Jurkat, Clone E6-1 (cell line): ENCODE results near the gene ANKRD36B. TPM values are rescaled to one million over a fixed set of nuclear protein-coding genes. Genes with fewer than 3 reads are reported as not detected.
"Not testable (repeated sequence)": the region's sequence is repeated elsewhere in the genome, so short reads cannot be mapped to it uniquely, and the experiment has no call there.

ENCODE experiments used
- DNase-seq: peaks from one replicate; pipeline ENCODE4 v3.0.0-alpha.2; 2011; ENCODE audit warnings: low read depth, low spot score
- H3K4me3 ChIP-seq: 2 replicates; pipeline ENCODE4 v1.5.1; 2011; ENCODE audit warnings: mild to moderate bottlenecking, low read length, control low read depth, moderate library complexity
- polyA plus RNA-seq: library from polyadenylated mRNA; unstranded; fragments of >200 nt; gene quantifications from one replicate; pipeline ENCODE4 v1.2.1, GENCODE V29; 2012; ENCODE audit warnings: missing spikeins; ENCODE audit not compliant: insufficient read length, insufficient read depth

ANKRD36B gene
- polyA plus RNA-seq = 19.9 TPM

DNA sequence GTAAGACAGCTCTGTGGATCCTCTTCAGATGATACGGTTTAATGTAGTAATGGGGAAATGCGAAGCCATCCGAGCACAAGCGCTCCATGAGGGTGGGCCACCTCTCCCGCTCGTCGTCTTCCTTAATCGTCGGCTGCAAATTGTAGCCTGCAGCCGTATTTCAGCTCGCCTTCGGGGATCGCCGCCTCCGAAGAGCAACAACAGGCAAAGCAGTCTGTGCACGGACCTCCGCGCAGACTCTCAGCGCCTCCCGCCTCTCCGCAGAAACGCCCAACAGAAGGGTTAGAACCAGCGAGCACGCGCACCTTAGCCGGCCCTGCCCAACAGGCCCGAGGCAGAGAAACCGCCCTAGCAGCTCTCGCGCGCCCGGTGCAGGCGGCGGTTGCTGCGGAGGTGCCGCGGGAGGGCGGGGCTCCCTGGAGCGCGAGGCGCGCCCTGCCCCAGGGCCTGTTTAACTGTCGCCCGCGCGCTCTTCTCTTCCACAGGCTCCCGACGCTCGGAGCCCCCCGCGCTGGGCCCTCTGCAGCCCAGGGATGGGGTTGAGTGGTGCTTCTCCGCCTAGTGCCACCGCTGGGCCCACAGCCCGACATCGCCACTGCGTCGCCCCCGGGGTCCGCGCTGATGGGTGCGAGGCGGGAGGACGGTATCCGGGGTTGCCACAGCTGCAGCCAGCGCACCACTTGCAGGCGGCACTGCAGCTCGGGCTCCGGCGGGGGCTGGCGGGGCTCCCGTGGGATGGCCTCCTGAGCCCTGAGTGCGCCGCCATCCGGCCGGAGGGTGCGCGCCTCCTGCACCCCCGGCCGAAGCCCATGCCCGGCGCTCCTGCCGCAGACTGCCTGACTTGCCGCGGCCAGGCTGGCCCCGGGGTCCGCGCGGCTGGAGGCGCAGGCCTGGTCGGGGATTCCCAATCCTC, at the start of gene ANKRD36B:
ANKRD36B (minus strand) TSS at position 280 of the 913 bp plus-strand sequence; CDS start at position 88, 192 bp downstream.
- peak; percentile 62 for DNase-seq
- peak within 1 kb of the TSS; percentile 70 for H3K4me3 ChIP-seq

DNA sequence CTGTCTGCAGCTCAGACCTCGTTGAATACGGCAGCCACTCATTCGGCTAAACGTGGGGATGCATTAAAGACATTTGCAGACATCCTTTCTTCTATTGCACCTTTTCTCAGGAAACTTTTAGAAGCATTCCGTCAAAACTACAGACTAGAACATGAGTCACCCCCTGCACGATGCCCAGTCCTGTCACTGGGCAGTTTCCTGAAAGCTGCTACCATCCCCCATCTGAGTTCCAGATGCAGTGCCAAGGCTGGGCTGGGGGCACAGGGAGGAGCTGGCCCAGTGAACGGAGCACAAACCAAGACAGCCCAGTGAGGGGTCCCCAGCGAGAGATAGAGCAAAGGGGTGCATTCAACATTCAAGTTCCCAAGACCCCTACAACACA, 36.4 kb upstream of the ANKRD36B start:
- H3K4me3 ChIP-seq, DNase-seq: not testable (repeated sequence)

DNA sequence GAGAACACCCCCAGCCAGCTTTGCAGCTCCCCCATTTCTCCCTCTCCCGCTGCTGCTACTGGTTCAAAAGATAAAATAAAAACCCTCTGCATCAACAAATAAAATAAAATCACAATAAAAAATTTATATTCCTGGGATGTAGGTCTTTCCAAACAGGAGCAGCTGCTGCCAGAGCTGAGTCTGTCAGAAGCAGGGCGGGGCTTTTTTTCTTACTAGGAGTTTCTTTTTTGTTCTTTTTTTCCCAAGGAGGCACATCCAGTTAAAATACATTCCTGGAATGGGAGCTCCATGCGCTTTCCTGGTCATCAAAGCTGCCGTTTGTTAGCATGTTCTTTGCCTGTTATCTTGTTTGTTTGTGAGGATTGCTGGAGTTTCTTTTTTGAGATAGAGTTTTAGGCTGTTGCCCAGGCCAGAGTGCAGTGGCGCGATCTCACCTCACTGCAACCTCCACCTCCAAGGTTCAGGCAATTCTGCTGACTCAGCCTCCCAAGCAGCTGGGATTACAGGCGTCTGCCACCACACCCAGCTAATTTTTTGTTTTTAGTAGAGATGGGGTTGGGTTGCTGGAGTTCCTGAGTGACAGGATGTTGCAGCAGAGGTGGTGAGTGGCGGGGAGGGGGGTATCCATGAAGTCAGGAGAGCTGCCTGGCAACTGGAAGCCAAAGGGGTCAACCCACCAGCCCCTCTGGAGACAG, 35.8 kb upstream of the ANKRD36B start:
- not testable (repeated sequence) for H3K4me3 ChIP-seq, DNase-seq

DNA sequence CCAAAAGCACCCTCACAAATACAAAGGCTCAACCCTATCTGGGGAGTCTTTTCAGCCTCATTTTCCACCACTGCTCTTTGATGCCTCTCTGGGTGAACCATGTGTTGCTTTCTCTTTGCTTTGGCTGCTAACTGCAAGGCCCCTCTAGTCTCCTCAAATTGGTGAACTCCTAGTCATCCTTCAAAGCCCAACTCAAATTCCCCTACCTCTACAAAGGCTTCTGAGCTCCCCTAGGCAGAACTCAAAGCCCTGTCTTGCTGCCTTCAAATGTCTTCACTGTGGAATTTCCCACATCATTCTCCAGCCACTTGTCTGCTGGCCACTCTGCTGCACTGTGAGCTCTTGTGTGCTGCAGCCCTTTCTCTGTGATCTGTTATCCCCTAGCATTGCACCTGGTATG, 33.3 kb upstream of the ANKRD36B start:
- not testable (repeated sequence) for H3K4me3 ChIP-seq, DNase-seq

DNA sequence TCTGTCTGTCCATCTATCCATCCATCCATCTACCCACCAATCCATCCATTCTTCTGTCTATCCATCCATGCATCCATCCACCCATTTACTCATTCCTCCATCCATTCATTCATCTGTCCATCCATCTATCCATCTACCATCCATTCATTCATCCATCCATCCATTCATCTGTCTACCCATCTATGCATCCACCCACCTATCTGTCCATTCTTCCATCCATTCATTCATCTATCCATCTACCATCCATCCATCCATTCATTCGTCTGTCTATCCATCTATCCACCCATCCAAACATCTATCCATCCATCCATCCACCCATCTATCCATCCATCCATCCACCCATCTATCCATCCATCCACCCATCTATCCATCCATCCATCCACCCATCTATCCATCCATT, 30.8 kb upstream of the ANKRD36B start:
- not testable (repeated sequence) for DNase-seq, H3K4me3 ChIP-seq

DNA sequence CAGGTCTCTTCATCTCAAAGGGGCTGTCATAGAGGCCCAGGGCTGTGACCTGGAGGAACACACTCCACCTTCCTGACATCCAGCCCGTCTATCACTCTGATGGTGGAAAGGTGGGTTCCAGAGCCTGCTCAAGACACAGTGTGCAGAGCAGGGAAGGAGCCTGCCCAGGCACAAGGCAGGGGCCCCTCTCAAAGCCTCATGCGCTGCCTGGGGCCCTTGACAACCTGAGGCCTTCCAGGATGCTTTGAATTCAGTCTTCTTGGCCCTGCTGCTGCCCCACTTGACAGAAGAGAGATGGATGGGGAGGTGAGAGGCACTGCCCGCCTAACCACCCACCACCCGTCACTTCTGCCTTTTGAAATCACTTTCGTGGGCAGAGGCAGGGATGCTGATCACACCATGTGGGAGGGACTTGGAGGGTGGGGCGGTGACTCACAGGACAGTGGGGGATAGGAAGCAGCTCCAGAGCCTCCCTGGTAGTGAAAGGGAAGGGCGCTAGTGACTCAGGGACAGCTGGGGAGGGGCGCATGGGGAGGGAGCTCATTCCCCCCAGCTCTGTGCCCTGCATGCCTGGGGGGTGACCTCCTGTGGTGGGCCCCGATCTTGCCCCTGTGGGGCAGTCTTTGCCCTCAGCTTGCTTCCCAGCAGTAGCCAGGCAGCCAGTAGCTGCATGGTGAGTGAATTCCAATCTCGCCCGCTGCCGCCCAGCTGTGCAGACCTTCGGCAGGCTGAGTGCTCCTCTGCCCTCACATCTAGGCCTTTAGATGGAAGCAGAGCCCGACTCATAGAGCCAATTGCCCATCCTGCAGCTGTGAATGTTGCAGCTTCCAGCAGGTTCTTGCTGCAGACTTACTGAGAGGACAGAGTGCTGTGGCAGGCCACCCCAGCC, 29.5 kb upstream of the ANKRD36B start:
- not testable (repeated sequence) for DNase-seq, H3K4me3 ChIP-seq

DNA sequence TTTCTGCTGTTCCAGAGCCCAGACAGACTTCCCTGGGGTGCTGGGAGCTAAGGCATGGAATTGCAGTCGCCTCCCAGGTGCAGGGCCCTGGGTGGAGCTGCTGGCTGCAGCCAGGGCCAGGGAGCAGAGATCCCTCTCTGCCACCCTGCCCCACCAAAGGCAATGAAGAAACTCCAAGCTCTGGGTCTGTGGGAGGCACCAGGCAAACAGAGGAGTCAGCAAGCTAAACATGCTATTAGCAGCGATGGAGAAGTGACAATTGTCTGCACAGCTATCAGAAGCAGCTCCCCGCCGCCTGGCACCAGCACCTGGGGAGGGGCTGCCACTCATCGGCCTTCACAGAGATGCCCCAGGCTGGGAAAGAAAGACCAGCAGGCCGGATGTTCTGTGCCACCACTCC, 28.2 kb upstream of the ANKRD36B start:
- no peak overlapping the region for H3K4me3 ChIP-seq
- DNase-seq = no peak

DNA sequence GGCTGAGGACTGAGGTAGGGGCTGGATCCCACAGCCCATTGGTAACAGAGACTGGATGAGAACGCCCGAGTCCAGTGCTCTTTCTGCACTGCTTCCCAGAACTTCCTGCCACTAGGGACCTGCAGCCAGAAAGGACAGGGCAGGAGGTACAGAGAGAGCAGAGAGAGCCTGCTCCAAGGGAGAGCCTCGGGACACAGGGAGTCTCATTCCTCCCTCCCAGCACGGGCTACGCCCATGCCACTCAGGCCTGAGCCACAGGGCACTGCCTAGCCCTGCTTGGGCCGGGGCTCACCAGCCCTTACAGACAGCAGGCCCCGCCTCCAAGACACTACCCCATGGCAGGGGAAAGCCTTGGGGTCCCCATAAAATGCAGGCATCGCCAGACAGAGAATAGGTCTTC, 26.1 kb upstream of the ANKRD36B start:
- DNase-seq, H3K4me3 ChIP-seq: not testable (repeated sequence)

DNA sequence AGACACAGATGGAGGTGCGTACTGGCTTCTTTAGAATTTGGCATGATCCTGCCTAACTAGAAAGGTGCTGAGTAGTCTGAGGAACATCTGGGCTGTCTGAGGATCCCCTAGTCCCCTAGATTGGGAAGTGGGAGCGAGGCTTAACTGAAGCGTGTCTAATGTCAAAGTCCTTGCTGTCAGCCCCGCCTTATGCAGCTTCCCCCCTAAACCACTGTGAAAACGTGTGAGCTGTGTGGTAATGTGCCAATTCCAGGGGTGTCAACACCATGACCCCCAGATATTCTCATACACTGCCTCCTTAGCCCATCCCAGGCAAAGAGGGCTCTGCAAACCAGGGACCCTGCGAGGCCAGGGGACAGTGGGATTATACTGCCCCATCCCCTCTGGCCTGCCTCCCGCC, 22.2 kb upstream of the ANKRD36B start:
- H3K4me3 ChIP-seq, DNase-seq: not testable (repeated sequence)

DNA sequence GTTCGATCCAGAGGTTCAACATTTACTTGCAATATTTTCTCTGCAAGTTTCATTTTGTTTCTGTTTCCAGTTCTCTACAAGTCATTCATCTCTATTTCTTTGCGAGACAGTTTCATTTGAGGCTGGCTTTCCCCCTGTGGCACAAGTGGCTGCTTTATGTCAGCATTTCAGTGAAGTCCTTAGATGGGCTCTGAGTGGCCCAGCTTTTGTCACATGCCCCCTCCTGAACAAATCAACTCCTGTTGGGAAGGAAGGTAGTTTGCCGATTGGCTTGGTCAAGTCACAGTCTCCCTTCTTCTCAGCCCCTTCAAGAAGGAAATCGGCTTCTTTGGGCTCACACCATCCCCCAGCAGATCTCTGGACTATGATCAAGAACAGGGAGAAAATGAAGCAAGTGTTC, 19.1 kb upstream of the ANKRD36B start:
- not testable (repeated sequence) for H3K4me3 ChIP-seq, DNase-seq

DNA sequence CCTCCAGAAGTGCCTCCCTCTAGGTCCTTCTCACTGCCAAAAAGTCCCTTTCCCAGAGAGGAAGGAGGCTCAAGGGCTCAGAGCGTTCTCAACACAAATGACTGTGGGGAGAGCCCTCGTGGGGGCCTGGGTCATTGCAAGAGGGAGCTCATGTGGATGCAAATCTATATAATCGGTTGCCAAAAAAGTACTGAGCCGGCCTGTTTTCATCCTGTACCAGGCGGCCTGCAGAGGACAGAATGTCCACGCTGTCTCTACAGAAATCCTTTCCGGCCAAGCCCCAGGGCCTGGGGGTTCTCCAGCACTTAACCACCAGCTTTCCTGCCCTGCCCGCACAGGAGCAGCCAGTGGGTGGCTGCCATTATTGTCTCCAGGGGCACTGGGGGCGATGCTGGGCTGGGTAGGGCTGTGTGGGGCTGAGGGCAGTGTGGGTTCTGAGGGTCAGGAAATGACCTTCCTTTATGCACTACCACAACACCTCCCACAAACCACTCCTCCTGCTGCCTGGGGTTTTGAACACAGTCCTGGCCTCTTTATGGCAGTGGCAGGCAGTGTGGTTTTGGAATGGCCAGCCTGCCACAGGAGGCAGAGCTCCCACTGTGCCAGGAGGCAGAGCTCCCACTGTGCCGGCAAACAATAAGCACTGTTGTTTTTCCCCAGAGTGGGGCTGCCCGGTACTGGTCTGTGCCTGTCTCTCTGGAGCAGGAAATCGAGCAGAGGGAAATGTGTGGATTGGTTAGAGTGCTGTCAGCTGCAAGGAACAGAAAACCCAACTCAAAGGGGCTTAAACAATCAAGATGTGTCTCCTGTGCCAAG, 16.1 kb upstream of the ANKRD36B start:
- not testable (repeated sequence) for DNase-seq, H3K4me3 ChIP-seq

DNA sequence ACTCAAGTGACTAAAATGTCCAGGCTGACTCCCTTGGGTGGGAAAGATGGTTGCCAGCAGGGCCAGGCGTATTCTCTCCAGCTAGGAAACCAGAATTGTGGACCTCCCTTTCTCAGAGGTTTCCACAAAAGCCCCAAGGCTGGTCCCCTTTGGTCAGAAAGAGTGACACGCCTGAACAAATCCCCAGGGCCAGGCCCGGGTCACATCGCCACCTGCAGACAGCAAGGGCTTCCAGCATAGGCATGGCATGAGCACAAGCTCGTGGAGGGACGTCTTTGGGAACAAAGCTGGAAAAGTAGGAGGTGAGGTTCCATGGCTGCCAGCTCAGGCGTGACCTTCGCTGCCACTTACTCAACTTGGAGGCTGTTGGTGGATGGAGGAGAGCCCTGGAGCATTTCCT, 15.4 kb upstream of the ANKRD36B start:
- DNase-seq, H3K4me3 ChIP-seq: not testable (repeated sequence)

DNA sequence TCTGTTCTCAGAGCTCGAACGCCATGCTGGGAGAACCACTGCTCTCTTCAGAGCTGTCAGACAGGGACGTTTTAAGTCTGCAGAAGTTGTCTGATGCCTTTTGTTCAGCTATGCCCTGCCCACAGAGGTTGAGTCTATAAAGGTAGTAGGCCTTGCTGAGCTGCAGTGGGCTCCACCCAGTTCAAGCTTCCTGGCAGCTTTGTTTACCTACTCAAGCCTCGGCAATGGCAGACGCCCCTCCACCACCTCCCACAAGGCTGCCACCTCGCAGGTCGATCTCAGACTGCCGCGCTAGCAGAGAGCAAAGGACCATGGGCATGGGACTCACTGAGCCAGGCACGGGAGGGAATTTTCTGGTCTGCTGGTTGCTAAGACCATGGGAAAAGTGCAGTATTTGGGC, 11.9 kb upstream of the ANKRD36B start:
- H3K4me3 ChIP-seq, DNase-seq: not testable (repeated sequence)

DNA sequence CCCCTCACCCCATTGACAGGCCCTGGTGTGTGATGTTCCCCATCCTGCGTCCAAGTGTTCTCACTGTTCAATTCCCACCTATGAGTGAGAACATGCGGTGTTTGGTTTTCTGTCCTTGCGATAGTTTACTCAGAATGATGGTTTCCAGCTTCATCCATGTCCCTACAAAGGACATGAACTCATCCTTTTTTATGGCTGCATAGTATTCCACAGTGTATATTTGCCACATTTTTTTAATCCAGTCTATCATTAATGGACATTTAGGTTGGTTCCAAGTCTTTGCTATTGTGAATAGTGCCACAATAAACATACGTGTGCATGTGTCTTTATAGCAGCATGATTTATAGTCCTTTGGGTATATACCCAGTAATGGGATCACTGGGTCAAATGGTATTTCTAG, 6.5 kb upstream of the ANKRD36B start:
- H3K4me3 ChIP-seq, DNase-seq: not testable (repeated sequence)

DNA sequence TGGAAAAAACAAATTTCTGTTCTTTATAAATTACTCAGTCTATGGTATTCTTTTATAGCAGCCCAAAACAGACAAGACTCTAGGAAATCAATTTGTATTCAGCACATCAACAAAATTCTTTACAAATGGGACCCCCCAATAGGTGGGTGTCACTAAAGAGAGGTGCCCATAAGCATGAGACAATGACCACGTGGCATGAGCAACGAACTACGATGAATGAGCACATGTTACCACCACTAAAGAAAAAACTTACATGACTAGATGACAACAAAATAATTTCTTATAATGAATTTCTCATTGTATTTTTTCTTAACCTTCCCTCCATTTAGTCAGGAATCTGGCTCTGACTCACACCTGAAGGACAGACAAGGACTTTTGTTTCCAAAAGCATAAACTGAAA, 3.8 kb upstream of the ANKRD36B start:
- H3K4me3 ChIP-seq, DNase-seq: not testable (repeated sequence)

DNA sequence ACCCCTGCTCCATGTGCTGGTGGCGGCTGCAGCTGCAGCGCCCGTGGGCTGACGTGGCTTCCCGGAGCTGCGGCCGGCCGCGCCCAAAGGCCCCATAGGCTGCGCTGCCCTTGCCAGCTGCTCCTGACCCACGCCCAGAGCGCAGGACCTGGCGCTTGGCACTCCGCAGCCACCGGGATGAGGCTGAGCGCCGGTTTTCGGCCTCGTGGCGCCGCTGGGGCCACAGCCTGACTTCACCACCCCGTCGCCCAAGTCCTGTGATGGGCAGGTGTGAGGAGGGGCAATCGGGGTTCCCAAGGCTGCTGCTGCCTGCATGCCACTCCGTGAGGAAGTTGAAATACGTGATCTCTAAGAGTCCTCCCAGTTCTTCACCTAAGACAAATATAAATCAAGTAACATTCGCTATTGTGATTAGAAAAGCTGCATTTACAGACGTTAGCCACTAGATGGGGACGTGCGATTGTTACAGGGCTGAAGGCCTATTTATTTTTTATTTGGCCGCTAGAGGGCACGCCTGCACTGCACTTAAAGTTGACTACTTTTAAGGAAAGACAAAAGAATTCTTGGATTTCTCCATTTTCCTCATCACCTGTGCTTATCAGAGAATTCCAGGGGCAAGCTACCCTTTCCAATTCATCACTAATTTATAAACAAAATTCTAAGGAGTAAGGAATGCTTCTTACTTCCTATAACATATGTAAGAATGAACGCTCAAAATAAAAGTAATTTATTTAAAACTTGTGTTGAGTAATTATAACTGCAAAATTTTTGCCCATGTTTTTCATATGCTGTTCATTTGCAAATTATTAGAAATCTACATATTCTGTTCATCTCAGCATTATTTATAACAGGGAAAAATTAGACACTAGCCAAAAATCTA, 1.1 kb upstream of the ANKRD36B start:
- DNase-seq = peak; percentile 84
- peak overlapping the region; percentile 61 for H3K4me3 ChIP-seq

DNA sequence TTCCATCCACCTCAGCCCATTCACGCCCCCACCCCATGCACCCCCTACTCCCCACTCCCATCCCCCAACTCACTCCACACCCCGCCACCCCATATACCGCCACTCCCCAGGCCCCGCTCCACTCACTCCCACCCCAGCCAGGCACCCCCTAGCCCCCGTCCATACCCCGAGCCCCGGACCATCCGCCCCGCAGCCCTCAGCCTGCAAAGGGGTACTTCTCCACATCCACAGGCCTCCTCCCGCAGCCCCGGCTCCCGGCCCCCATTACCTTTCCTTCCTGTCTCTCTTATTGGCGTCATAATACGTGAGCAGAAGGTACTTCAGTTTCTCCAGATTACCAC, 450 bp downstream of the ANKRD36B start:
- not testable (repeated sequence) for DNase-seq
- peak overlapping the region; percentile 70 for H3K4me3 ChIP-seq

DNA sequence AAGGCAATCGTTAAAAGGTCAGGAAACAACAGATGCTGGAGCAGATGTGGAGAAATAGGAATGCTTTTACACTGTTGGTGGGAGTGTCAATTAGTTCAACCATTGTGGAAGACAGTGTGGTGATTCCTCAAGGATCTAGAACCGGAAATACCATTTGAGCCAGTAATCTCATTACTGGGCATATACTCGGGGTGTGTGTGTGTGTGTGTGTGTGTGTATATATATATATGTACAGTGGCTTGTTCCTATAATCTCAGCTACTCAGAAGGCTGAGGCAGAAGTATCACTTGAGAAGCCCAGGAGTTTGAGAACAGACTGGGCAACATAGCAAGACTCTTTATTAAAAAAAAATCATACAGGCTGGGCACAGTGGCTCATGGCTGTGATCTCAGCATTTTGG, 24.0 kb downstream of the ANKRD36B start:
- not testable (repeated sequence) for DNase-seq

More for the DNA sequence above, 24.0 kb downstream of the ANKRD36B start:
- not testable (repeated sequence) for H3K4me3 ChIP-seq
